ENCODE data around the gene WIPF3. TPM values are rescaled to one million over a fixed set of nuclear protein-coding genes. Genes with fewer than 3 reads are reported as not detected.
A peak's percentile ranks its signal among the peaks of the same experiment; 100 is the strongest.

Gene WIPF3
- total and polyA plus RNA-seq, 2 donors (not counting 1 experiment from before 2014, with no cell fraction given) = not detected

DNA sequence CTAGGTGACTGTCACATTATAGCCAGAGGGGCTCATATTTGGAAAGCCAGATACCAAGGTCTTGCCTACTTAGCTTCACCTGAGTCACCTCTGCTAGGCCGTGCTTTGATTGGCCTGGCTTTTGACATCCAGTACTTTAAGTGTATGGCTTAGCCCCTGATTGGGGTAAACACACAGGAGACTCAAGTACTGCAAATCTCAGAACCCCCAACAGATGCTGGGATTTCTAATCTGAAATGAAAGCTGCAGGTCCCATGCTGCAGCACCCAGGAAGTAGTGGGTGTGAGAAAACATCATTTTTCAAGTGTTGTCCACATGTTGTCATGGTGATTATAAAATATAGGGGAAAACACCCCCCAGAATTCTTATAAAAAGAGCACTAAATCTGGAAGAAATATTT lies 76.2 kb downstream of the WIPF3 start:
- Mint-ChIP-seq H3K4me3 (no peak overlapping the region), H3K4me1 (peaks cover 9% of the 10 kb centered on the region), H3K27ac (no peak overlapping the region), H3K9me3 (ENCODE audit: insufficient read depth) (no peaks in the 10 kb centered on the region), H3K27me3 (peaks cover 23% of the 10 kb centered on the region)
- no peak overlapping the region for H3K4me3 ChIP-seq (ENCODE audit: control extremely low read depth in 1 of 5, extremely low read depth in 1 of 5, insufficient read depth in 1 of 5, low read depth in 2 of 5, low read length in 4 of 5)
- no peaks in the 10 kb centered on the region for H3K36me3 ChIP-seq (replicated peaks in 1 of 2; ENCODE audit: control extremely low read depth in 1 of 2, control insufficient read depth in 1 of 2, extremely low read depth in 1 of 2, insufficient read depth in 2 of 2, low read length in 1 of 2)
- no peak overlapping the region for H3K9ac ChIP-seq (ENCODE audit: low read length)
- POLR2A ChIA-PET = no interaction called here
- peaks cover 0 to 6% of the 10 kb centered on the region in 2 donors for H3K4me1 ChIP-seq (ENCODE audit: control insufficient read depth in 2 of 2, insufficient read depth in 2 of 2, low read length in 2 of 2)
- no peaks in the 10 kb centered on the region for H3K79me2 ChIP-seq (ENCODE audit: control insufficient read depth, insufficient read depth, low read length)
- H3K9me3 ChIP-seq (ENCODE audit: control extremely low read depth in 1 of 3, control insufficient read depth in 2 of 3, insufficient read depth in 1 of 3, low read length in 2 of 3) = no peaks in the 10 kb centered on the region
- no peaks in the 10 kb centered on the region for H4K20me1 ChIP-seq (ENCODE audit: control insufficient read depth, insufficient read depth, low read length, poor library complexity, severe bottlenecking)
- TF ChIP-seq, protein P1, sequence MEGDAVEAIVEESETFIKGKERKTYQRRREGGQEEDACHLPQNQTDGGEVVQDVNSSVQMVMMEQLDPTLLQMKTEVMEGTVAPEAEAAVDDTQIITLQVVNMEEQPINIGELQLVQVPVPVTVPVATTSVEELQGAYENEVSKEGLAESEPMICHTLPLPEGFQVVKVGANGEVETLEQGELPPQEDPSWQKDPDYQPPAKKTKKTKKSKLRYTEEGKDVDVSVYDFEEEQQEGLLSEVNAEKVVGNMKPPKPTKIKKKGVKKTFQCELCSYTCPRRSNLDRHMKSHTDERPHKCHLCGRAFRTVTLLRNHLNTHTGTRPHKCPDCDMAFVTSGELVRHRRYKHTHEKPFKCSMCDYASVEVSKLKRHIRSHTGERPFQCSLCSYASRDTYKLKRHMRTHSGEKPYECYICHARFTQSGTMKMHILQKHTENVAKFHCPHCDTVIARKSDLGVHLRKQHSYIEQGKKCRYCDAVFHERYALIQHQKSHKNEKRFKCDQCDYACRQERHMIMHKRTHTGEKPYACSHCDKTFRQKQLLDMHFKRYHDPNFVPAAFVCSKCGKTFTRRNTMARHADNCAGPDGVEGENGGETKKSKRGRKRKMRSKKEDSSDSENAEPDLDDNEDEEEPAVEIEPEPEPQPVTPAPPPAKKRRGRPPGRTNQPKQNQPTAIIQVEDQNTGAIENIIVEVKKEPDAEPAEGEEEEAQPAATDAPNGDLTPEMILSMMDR (IDR thresholded peaks at IDR 0.05) = no peak
- no peak for TF ChIP-seq EZH2 (IDR thresholded peaks at IDR 0.05; ENCODE audit: borderline replicate concordance, insufficient read depth, low read depth, low read length, poor library complexity, severe bottlenecking)
- intact Hi-C loops (cut with micrococcal nuclease) = no loop called here
- WGBS (ENCODE audit: insufficient coverage) = 83% methylated on average over 1 of the region's 1 CpG
- no peak overlapping the region for H3K27ac ChIP-seq (ENCODE audit: low read length in 2 of 2)
- peaks cover 0 to 8% (median 3%) of the 10 kb centered on the region in 4 experiments for H3K27me3 ChIP-seq (replicated peaks in 1 of 4; ENCODE audit: control extremely low read depth in 1 of 4, control insufficient read depth in 3 of 4, insufficient read depth in 4 of 4, low read length in 3 of 4)
- no peak overlapping the region for H3K4me2 ChIP-seq (replicated peaks; ENCODE audit: low read depth, low read length, poor library complexity, severe bottlenecking)
- ATAC-seq (ENCODE audit: low read depth) (no peak), DNase-seq (no peak)
- CTCF ChIA-PET = no interaction called here
- H2AFZ ChIP-seq (ENCODE audit: insufficient read depth, low read depth, low read length, poor library complexity, severe bottlenecking) = no peak overlapping the region

DNA sequence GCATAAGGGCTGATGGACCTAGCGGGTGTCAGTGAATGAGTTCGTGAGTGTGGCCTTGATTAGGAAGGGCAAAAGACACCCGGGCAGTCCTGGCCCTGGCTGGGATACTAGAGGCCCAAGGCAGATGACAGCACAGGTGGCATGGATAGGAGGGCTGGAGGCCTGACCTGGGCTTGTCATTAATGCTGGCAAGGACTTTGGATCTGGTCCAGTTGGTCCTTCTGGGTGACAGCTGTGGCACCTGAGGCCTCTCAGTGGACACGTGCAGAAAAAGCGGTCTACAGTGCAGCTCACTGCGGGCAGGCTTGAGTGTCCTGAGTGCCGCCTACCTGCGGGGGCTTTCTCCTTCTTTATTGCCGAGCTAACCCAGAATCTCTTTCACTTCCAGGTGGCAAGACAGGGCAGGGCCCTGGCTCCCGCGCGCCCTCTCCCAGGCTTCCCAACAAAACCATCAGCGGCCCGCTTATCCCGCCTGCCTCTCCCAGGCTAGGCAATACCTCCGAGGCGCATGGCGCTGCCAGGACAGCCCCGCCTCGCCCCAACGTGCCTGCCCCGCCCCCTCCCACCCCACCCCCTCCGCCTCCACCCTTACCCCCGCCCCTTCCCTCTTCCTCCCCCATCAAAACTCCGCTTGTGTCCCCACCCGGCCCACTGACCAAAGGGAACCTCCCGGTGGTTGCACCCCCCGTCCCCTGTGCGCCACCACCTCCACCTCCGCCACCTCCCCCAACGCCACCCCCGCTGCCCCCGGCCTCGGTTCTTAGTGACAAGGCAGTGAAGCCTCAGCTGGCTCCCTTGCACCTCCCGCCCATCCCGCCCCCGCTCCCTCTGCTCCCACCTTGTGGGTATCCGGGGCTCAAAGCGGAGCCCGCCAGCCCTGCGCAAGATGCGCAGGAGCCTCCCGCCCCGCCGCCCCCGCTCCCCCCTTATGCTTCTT lies 77.4 kb downstream of the WIPF3 start:
- Histone ChIP-seq H3K79me2 (ENCODE audit: control insufficient read depth, insufficient read depth, low read length) (no peaks in the 10 kb centered on the region), H3K27me3 (replicated peaks in 1 of 4; ENCODE audit: control extremely low read depth in 1 of 4, control insufficient read depth in 3 of 4, insufficient read depth in 4 of 4, low read length in 3 of 4) (peaks cover 0 to 8% (median 3%) of the 10 kb centered on the region in 4 experiments), H2AFZ (ENCODE audit: insufficient read depth, low read depth, low read length, poor library complexity, severe bottlenecking) (no peak overlapping the region), H3K9me3 (ENCODE audit: control extremely low read depth in 1 of 3, control insufficient read depth in 2 of 3, insufficient read depth in 1 of 3, low read length in 2 of 3) (no peaks in the 10 kb centered on the region), H3K4me1 (ENCODE audit: control insufficient read depth in 2 of 2, insufficient read depth in 2 of 2, low read length in 2 of 2) (peaks cover 0 to 6% of the 10 kb centered on the region in 2 donors), H3K9ac (ENCODE audit: low read length) (no peak overlapping the region), H3K36me3 (replicated peaks in 1 of 2; ENCODE audit: control extremely low read depth in 1 of 2, control insufficient read depth in 1 of 2, extremely low read depth in 1 of 2, insufficient read depth in 2 of 2, low read length in 1 of 2) (no peaks in the 10 kb centered on the region), H3K4me2 (replicated peaks; ENCODE audit: low read depth, low read length, poor library complexity, severe bottlenecking) (peak overlapping the region; percentile 30), H3K27ac (ENCODE audit: low read length in 2 of 2) (no peak overlapping the region), H4K20me1 (ENCODE audit: control insufficient read depth, insufficient read depth, low read length, poor library complexity, severe bottlenecking) (no peaks in the 10 kb centered on the region), H3K4me3 (ENCODE audit: control extremely low read depth in 1 of 5, extremely low read depth in 1 of 5, insufficient read depth in 1 of 5, low read depth in 2 of 5, low read length in 4 of 5) (peak overlapping the region in 1 of 5 experiments; percentile 21)
- 32% methylated on average over 26 of the region's 46 CpGs for WGBS (ENCODE audit: insufficient coverage)
- ChIA-PET CTCF (no interaction called here), POLR2A (no interaction called here)
- intact Hi-C loops (cut with micrococcal nuclease) = no loop called here
- DNase-seq (no peak), ATAC-seq (ENCODE audit: low read depth) (no peak)
- Mint-ChIP-seq H3K9me3 (ENCODE audit: insufficient read depth) (no peaks in the 10 kb centered on the region), H3K27me3 (peaks cover 22% of the 10 kb centered on the region), H3K4me3 (peak overlapping the region; percentile 72), H3K4me1 (peaks cover 6% of the 10 kb centered on the region), H3K27ac (no peak overlapping the region)
- TF ChIP-seq, protein P1 (IDR thresholded peaks at IDR 0.05) = no peak
- no peak for TF ChIP-seq EZH2 (IDR thresholded peaks at IDR 0.05; ENCODE audit: borderline replicate concordance, insufficient read depth, low read depth, low read length, poor library complexity, severe bottlenecking)
